Measurements from ENCODE around the gene ADPRH. TPM values are rescaled to one million over a fixed set of nuclear protein-coding genes. Genes with fewer than 3 reads are reported as not detected.

The ADPRH gene
- total RNA-seq, 2 experiments from 2014 or later = 0.36 TPM

DNA sequence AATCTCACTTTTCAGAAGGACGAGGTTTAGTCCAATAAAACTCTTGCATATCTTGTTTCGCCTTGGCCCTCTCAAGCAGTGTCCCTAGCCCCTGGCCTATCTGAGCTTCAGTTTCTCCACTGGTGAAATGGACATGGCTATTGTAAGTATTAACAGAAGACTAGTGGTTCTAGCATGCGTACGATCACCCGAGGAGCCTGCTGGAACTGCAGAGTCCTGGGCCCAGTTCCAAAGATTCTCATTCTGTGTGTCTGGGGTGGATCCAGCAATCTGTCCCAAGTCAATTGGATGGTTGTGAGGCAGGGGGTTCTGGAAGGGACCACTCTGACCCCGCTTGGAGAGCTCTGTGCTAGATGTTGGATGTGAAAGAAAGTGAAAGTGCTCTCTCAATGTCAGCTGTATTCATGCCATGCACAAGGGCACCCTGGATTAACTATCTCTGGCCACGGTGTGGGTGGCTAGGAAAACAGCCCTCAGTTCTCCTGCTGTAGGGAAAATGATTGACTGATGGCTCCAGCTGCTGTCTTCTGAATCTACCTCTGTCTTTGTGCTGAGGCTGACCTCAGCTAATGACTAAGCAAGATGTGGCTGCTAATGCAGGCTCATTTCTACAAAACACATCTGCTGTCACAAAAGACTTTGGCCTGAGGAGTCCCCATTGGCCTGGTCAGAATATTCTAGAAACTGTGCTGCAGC lies 16.5 kb downstream of the ADPRH start:
- intact Hi-C loops (cut with DNase I, micrococcal nuclease) = no loop called here
- no peaks in the 10 kb centered on the region for H3K27me3 ChIP-seq (ENCODE audit: control insufficient read depth in 1 of 2, insufficient read depth in 2 of 2, low read length in 2 of 2)
- peaks cover 13% of the 10 kb centered on the region for H3K4me1 ChIP-seq (ENCODE audit: insufficient read depth, low read length)
- no peaks in the 10 kb centered on the region for H3K36me3 Mint-ChIP-seq (ENCODE audit: low read depth)
- no peaks in the 10 kb centered on the region for H3K27me3 Mint-ChIP-seq
- no peaks in the 10 kb centered on the region for H3K36me3 ChIP-seq (ENCODE audit: insufficient read depth, low read length)
- H3K4me3 ChIP-seq (ENCODE audit: low read length) = no peak overlapping the region
- no peak for TF ChIP-seq CTCF (IDR thresholded peaks at IDR 0.05)
- ATAC-seq (ENCODE audit: poor library complexity) (no peak), DNase-seq (no peak)
- POLR2A ChIA-PET = no interaction called here
- no peak overlapping the region for H3K4me3 Mint-ChIP-seq
- no peaks in the 10 kb centered on the region for H3K4me1 Mint-ChIP-seq (ENCODE audit: low read depth)
- CTCF ChIA-PET = no interaction called here
- no peaks in the 10 kb centered on the region for H3K9me3 Mint-ChIP-seq
- no peak overlapping the region for H3K27ac ChIP-seq (ENCODE audit: low read depth in 1 of 2, low read length in 2 of 2)
- H3K9me3 ChIP-seq (ENCODE audit: control insufficient read depth in 1 of 2, insufficient read depth in 1 of 2, low read length in 2 of 2) = peaks cover 0 to 2% of the 10 kb centered on the region in 2 experiments
- H3K27ac Mint-ChIP-seq = no peak overlapping the region

DNA sequence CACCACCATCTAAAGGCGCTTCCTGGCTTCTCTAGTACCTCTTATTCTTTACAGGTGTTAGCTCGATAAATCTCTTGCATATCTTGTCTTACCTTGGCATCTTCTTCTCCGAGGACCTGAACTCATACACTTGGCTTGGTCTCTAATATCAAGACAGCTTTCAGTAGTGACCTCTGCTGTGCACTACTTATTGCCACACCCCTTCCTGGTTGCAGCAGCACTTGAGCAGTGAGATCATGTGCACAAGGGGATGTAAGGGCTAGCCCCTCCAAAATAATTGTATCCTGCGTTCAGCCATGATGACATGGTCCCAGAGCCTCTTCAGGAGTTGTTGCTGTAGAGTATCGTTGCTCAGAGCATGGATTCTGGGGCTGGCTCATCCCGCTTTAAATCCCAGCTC lies 17.1 kb downstream of the ADPRH start:
- Mint-ChIP-seq H3K36me3 (ENCODE audit: low read depth) (no peaks in the 10 kb centered on the region), H3K9me3 (no peaks in the 10 kb centered on the region), H3K27me3 (no peaks in the 10 kb centered on the region), H3K27ac (no peak overlapping the region), H3K4me3 (no peak overlapping the region), H3K4me1 (ENCODE audit: low read depth) (no peaks in the 10 kb centered on the region)
- Histone ChIP-seq H3K4me3 (ENCODE audit: low read length) (no peak overlapping the region), H3K4me1 (ENCODE audit: insufficient read depth, low read length) (peaks cover 16% of the 10 kb centered on the region), H3K9me3 (ENCODE audit: control insufficient read depth in 1 of 2, insufficient read depth in 1 of 2, low read length in 2 of 2) (peaks cover 0 to 3% of the 10 kb centered on the region in 2 experiments), H3K36me3 (ENCODE audit: insufficient read depth, low read length) (no peaks in the 10 kb centered on the region), H3K27me3 (ENCODE audit: control insufficient read depth in 1 of 2, insufficient read depth in 2 of 2, low read length in 2 of 2) (no peaks in the 10 kb centered on the region), H3K27ac (ENCODE audit: low read depth in 1 of 2, low read length in 2 of 2) (no peak overlapping the region)
- TF ChIP-seq CTCF (IDR thresholded peaks at IDR 0.05) = no peak
- no peak for ATAC-seq (ENCODE audit: poor library complexity)
- CTCF ChIA-PET = no interaction called here
- POLR2A ChIA-PET = no interaction called here
- intact Hi-C loops (cut with DNase I, micrococcal nuclease) = no loop called here
- no peak for DNase-seq

GRCh38 chr3:119597548-119598288 lies 18.4 kb downstream of the ADPRH start, which contains the start of gene PLA1A:
PLA1A (plus strand) TSS chr3:119597885; CDS start chr3:119597914, 29 bp downstream.
- CTCF ChIA-PET = no interaction called here
- Histone ChIP-seq H3K4me3 (ENCODE audit: low read length) (no peak within 1 kb of the TSS), H3K4me1 (ENCODE audit: insufficient read depth, low read length) (peaks cover 16% of the 10 kb centered on the region), H3K27ac (ENCODE audit: low read depth in 1 of 2, low read length in 2 of 2) (no peak within 1 kb of the TSS), H3K27me3 (ENCODE audit: control insufficient read depth in 1 of 2, insufficient read depth in 2 of 2, low read length in 2 of 2) (no peaks in the 10 kb centered on the region), H3K36me3 (ENCODE audit: insufficient read depth, low read length) (no peaks in the 10 kb centered on the region), H3K9me3 (ENCODE audit: control insufficient read depth in 1 of 2, insufficient read depth in 1 of 2, low read length in 2 of 2) (peaks cover 0 to 3% of the 10 kb centered on the region in 2 experiments)
- H3K4me3 Mint-ChIP-seq = no peak within 1 kb of the TSS
- DNase-seq = no peak
- H3K27me3 Mint-ChIP-seq = no peaks in the 10 kb centered on the region
- no peak for TF ChIP-seq CTCF (IDR thresholded peaks at IDR 0.05)
- no peak within 1 kb of the TSS for H3K27ac Mint-ChIP-seq
- intact Hi-C loops (cut with DNase I, micrococcal nuclease) = no loop called here
- no peak for ATAC-seq (ENCODE audit: poor library complexity)
- no peaks in the 10 kb centered on the region for H3K9me3 Mint-ChIP-seq
- no peaks in the 10 kb centered on the region for H3K4me1 Mint-ChIP-seq (ENCODE audit: low read depth)
- POLR2A ChIA-PET = no interaction called here
- no peaks in the 10 kb centered on the region for H3K36me3 Mint-ChIP-seq (ENCODE audit: low read depth)
